HG03097 (cell line): Measurements from ENCODE around the gene MVB12B.
"Not testable (repeated sequence)": the region's sequence is repeated elsewhere in the genome, so short reads cannot be mapped to it uniquely, and the experiment has no call there.

ENCODE experiments used
- ATAC-seq: cut with Tn5 transposase; IDR thresholded peaks from one replicate; pipeline ENCODE4 v1.9.1; 2021; ENCODE audit not compliant: unreplicated experiment, low FRiP score

MVB12B gene, protein sequence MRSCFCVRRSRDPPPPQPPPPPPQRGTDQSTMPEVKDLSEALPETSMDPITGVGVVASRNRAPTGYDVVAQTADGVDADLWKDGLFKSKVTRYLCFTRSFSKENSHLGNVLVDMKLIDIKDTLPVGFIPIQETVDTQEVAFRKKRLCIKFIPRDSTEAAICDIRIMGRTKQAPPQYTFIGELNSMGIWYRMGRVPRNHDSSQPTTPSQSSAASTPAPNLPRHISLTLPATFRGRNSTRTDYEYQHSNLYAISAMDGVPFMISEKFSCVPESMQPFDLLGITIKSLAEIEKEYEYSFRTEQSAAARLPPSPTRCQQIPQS

DNA sequence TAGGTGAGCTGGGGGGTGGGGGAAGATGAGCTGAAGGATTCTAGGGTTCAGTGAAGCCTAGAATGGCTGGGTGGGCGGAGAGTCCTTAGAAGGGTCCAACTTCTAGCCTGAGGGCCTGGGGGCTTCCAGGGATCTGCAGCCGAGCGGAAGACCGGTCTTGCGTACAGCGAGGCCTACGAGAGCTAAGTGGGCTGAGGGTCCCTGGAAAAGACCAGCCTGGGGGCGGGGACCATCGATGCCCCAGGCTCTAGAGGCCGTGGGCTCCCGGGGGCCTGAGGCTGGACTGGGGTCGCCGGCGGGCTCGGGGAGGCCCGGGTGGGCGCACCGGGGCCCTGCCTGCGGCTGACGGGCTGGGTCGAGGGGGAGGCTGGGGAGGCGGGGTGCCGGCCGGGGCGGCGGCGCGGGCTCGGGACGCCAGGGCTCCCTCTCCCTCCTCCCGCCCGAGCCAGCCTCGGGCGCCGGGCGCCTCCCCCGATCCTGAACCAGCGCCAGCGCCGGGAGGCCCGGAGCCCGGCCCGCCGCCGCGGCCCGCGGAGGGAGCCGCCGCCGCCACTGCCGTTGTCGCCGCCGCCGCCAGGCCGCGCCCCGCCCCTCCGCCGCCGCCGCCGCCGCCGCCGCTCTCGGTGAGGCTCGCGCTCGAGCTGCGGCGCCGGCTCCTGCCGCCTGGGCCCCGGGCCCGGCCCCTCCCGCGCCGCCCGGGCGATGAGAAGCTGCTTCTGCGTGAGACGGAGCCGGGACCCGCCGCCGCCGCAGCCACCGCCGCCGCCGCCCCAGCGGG lies at the start of gene MVB12B:
Gene MVB12B, plus strand, starts transcription at position 602 of the 778 bp plus-strand sequence. Its CDS starts 101 bp downstream, at position 703.
- no peak for ATAC-seq

DNA sequence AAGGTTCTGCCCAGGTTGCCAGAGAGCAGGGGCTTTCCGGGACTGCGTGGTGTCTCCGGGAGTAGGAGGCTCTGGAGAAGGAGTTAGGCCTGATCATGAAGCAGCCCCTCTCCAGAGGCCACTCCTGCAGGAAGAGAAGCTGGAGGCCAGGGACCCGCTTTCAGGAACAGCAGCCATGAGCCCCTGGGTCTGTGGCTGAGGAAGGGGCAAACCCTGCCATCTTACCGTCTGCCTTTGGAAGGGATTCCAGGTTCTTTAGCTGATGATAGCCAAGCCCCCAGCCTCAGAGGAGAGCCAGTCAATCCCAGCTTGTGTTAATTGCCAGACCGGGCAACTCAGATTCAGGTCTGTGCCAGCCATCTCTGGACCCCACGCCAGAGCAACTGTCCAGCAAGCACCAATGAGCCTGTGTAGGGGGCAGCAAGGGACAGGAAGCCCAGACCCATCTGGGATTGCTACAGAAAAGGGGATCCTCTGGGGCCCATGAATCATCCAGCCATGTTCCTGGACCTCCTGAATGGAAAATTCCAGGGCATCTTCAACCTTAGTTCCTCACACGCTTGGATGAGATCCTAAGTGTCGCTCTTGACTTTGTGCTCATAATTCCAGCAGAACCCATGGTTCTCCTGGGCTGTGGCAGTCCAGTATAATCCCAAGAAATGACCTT lies 42.7 kb upstream of the MVB12B start:
- no peak for ATAC-seq

DNA sequence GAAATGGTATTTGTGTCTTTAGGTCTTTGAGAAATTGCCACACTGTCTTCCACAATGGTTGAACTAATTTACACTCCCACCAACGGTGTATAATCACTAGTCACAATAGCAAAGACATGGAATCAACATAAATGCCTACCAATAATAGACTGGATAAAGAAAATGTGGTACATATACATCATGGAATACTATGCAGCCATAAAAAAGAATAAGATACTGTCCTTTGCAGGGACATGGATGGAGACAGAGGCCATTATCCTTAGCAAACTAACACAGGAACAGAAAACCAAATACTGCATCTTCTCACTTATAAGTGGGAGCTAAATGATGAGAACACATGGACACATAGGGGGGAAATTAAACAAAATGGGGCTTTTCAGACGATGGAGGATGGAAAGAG lies 41.0 kb upstream of the MVB12B start:
- ATAC-seq = not testable (repeated sequence)

DNA sequence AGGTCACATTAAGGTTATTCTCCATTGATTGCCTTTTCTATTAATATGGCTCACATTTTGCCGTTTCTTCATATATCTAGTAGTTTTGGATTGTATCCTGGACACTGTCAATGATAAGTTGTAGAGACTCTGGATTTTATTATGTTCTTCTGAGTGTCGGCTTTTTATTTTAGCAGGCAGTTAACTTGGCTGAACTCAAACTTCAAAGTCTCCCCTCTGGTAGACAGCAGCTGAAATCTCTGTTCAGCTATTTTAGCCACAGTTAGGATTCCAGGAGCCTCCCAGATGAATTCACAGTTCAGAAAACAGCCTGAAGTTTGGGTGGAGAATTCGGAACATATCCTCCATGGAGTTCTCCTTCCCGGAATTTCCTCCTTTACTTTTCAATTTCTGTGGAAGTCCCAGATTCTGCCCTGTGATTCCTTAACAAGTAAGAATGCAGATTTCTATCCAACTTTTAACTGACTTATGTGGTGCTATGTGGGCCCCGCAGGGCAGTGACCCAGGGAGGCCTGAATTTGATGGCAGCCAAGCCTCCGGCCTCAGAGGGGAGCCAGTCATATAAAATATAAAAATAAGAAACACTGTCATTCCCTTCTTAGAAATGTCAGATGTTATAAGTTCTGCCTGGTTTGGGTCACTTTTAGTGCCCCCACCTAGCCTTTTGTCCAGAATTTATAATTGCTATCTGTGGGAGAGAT lies 39.3 kb upstream of the MVB12B start:
- ATAC-seq = no peak

DNA sequence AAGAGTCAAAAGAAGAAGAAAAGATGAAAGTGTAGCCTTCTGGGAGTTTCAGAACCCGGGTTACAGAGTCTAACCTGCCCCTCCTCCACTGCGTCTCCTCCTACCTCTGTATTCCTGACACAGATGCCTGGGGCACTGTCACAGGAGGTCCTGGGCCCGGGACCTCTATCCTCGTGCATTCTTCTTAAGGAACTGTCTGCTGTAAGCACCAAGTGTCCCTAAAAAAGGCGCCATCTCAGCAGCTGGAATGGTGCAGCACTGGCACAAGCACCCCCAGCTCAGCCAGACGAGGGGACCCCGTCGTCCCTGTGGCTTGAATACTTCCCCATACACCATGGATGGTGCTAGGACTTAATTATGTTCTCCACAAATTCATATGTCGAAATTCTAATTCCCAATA lies 35.8 kb upstream of the MVB12B start:
- ATAC-seq = no peak

DNA sequence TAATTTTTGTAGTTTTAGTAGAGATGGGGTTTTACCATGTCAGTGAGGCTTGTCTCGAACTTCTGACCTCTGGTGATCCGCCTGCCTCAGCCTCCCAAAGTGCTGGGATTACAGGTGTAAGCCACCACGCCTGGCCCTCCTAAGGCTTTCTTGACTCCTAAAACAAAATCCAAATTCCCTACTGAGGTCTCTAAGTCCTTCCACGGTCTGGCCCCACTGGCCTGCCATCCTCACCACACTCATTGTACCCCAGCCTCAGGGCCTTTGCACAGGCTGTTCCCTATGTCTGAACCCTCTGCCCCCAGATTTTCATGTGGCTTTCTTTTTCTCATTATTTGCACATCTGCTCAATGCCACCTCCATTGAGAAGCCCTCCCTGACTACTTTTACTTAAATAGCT lies 34.7 kb upstream of the MVB12B start:
- no peak for ATAC-seq

DNA sequence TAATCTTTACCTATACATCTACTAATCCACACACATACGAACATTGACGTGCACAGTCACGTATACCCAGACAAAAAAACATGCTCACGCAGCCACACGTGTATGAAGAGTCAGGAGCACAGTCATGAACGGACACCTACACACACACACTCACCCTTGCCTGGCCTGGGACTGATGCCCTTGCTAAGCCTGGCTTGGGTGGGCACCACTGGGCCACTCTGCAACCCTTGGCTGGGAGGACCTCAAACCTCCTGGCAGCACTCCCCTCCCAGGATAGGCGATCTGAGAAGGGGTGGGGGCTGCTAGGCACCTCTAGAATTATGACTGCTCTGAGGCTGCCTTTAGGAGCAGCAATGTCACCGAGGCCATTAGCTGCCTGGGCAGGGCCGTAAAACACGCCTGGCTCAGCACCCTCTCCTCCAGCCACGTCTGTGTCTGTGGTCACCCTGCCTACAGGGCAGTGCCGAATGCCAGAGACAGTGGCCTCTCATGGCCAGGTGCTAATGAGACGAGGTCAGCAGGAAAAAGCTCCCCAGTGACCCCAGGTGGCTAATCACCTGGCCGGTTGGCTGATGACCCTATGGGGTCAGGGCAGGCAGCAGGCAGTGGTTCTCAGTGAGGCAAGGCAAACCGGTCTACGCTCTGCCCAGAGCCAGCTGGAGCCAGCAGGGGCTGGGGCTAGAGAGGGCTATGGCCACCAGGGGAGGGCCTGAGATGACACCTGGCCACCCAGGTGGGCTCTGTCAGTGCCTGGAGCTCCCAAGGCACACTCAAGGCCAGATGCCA lies 33.7 kb upstream of the MVB12B start:
- ATAC-seq = no peak

DNA sequence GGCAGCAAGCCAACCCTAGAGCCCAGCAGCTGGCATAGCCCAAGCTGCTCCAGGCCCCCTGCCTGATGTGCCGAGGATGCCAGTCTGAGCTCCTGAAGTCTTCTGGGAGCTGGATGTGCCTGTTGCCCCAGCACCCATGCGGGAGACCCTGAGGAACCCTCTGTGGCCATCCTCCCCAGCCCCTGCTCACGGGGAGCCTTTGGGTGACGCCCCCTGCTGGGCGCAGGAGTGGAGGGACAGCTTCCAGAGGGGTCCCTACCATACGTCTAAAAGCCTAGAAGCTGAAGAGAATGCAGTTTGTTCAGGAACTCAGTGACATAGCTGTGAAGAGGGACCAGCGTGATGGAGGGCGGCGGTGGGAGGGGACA lies 33.1 kb upstream of the MVB12B start:
- no peak for ATAC-seq

DNA sequence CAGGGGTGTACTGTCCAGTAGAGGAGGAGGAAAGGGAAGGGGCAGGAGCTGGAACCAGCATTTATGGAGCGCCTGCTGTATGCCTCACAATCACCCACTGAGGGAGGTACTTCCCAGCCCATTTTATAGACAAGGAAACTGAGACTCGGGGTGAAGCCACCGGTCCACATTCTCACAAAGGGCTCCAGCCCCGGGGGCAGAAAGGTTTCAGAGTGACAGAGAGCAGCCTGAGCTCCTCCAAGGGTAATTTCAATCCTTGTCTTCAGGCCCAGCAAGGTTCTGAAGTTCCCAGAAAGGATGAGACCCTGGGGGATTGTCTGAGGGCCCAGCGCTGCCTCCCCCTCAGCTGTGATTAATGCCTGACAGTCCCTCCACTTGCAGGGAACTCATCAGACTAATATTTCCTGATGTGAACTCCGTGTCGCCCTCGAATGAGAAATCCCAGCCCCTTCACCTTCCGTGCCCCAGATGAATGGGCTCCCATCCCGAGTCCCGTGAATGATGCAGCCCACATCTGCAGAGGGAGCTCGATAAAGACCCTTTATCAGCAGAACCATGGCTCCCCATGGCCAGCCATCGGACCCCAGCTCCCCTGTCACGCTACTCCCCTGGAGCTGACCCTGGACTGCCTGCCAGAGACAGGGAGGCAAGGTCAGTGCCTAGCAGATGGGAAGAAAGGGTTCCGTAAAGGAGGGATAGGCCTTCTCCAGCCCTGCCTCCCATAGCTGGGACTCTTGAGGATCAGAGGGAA lies 32.1 kb upstream of the MVB12B start:
- ATAC-seq = no peak

DNA sequence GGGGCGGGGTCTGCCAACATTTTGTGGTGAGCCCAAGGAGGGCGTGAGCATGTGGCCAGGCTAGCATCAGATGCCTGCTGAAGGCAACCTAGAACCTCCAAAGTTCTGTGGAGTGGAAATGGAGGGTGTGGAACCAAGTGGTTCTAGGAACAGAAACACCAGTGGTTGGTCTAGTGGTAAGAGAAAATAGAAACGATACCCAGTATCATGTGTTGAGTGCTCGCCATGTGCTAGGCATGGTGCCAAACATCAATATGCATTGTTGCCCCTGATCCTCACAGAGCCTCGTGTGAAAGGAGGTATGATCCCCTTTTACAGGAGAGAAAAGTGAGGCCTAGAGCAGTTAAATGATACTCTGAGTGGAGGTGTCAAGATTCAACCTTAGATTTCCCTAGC lies 31.5 kb upstream of the MVB12B start:
- no peak for ATAC-seq

DNA sequence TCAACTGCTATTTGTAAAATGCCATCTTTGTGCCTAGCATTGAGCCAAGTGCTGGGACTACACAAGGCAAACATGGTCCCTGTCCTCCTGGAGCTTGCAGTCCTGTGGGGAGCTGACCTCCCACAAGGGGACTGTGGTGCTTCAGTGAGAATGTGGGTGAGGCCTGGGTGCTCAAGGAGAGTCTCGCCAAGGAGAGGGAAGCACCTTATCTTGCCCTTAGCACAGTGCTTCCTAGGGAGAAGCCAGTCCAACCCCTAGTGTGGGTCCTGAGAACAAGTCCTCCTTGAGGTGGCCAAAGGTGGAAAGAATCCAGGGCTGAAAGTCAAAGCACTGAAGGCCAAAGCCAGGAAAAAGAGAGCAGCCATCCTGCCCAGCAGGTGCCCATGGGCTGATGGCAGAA lies 31.1 kb upstream of the MVB12B start:
- ATAC-seq = no peak

DNA sequence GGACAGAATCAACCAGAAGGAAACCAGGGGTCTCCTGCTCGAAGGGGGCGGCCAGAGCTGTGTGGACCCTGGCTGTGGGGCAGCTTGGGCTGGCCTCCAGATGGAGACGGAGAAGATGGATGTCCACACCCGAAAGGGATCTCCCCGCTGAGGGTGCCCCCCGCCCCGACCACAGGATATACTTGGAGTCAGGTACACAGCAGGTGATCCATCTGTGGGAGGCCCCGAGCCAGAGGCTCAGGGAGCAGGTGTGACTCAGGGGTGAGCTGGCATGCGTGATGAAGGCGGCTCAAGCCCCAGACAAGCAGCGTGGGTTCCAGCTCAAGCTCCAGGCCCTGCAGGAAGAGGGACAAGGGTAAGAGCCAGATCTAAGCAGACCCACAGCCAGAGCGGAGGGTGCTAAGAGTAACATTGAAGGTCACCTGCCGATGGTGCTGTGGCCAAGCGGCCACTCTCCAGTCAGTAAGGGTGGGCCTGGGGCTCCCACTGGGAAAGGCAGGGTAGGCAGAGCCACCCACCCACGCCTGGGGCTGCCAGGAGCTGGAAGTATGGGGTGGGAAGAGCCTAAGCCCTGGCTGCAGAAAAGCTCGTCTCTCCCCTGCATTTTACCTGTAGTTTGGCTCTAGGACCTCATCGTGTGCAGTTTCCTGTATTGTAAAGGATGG lies 30.6 kb upstream of the MVB12B start:
- no peak for ATAC-seq

DNA sequence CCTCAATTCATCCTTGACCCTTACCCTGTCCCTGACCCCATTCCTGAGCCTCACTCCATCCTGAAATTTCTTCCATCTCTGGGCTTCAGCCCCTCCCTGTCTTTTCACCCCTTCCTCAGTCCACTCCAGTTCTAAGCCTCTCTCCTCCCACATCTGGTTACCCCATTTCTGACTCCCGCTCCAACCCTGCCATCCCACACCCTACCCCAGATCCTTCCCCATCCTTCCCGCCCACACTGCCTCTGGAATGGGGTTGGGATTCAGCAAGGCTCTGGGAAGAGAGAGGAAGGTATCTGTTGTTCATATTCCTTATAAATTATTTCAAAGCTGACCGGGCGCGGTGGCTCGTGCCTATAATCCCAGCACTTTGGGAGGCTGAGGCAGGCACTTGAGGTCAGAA lies 29.9 kb upstream of the MVB12B start:
- ATAC-seq = no peak

DNA sequence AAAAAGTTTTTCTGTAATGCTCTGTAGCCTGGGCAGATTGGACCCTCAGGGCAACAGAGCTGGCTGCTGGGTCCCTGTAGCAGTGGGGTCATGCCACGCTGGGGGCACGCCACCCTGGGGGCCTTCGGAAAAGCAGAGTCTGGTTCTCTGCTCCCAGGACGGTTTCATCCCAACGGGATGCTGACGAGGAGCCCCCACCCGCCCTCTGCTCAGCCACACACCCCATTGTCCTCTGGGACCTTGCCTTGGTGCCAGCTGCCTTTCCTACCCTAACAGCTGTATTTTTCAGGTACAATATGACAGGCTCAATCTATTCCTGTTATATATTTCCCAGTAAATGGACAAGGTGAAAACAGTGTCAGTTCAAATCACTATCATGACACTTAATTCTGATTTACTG lies 29.0 kb upstream of the MVB12B start:
- no peak for ATAC-seq

DNA sequence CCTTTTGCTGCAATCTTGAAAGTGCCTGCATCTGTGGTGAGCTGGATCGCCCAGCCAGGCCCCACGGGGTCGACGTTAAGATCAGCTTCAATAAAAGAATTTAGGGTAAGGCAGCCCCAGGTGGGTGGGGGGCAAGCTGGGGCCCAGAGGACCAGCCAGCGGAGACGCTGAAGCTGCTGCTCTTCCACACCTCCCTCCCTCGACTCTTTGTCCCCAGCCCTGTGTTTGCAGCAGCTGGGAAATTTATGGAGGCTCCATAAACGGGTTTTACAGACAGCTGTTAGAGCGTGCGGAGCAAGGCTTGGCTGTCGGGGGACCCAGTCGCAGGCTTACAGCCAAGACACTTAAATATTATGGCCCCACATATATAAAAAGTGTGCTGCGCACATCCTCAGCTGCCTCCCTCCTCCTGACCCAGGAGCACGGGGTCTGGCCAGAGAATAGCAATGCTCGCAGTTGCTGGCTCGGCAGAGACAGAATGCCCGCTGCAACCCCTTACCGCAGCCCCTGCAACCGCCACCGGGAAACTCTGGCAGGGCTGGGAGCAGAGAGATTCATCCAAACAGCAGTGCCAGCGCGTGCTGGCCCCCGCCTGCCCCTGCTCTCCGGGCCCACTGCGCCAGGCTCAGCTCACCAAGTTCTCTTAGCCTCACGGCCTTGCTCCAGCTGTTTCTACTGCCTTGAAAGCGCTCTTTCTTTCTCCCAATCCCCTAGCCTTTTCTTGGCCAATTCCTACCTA lies 28.4 kb upstream of the MVB12B start:
- no peak for ATAC-seq

DNA sequence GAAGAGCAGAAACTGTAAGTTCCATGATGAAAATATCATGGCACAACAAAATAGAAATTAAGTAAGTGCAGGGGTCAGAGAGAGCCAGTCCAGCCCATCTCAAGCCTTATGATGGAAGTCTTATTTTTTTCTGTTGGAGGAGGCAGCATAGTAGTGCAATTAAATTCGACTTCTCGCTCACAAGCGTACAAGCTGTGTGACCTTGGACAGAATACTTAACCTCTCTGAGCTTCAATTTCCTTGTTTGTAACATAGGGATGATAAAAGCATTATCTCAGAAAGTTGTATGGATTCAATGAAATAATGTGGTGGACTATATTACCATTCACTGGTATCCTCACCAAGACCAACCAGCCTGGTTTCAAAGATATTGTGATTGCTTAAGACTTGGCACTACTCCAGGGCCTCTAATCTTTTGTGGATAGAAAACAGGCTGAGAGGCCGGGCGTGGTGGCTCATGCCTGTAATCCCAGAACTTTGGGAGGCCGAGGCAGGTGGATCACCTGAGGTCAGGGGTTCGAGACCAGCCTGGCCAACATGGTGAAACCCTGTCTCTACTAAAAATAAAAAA lies 26.8 kb upstream of the MVB12B start:
- no peak for ATAC-seq

DNA sequence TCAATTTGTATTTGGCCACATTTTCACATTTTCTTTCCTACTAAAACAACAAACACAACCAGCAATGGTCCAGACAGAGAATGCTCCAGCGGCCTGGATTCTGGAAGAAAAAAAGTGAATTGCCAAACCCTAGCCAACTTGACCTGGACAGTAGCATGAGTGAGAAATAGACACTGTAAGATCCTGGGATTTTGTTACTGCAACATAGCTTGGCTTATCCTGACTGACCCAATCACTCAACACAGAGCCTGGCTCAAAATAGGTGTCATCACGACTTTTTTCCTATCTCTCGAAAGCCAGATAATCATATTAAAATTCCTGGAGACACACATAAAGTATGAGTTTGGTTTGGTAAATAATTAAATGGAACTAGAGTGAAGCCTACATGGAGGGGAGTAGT lies 25.4 kb upstream of the MVB12B start:
- ATAC-seq = no peak

DNA sequence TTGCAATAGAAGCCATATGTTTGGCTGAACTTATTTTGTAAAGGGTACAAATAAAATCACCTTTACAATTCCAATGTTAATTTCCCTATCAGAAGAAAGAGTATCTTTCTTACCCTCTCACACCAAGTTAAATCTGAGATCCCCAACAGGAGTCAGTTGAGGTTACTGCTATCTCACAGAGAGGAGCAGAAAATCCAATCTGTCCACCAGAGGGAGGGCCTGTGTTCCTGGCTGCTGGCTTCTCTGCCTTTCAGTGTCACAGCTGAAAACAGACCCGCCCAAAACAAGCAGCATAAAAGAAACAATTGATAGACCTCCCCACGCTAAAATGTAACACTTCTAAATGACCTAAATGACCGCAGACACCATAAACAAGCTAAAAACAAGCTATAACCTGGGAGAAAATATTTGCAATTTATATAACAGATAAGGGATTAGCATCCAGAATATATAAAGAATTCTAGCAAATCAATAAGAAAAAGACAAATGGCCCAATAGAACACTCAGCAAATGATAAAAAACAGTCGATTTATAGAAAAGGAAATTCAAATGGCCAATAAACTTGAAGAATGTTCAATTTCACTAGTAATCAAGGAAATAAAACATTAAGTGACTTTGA lies 24.5 kb upstream of the MVB12B start:
- no peak for ATAC-seq
